Stimulated activated CD4-positive, alpha-beta T cell treated with anti-CD3 and anti-CD28 coated beads, Interleukin-12 subunit alpha, Interleukin-12 subunit beta, amount 100 ng/mL, for 48 hours (primary cell): ENCODE measurements around the gene PIGN.
"Not testable (repeated sequence)": the region's sequence is repeated elsewhere in the genome, so short reads cannot be mapped to it uniquely, and the experiment has no call there.

ENCODE experiments used
- DNase-seq, 3 donors: peaks; one replicate each; pipeline ENCODE4 v3.0.0-alpha.2; 2020; ENCODE audit warnings: low read depth in 2 of 3, low spot score in 1 of 3

The PIGN gene

GRCh38 chr18:62183578-62184195 is 3.2 kb downstream of the PIGN start:
- DNase-seq: peak in 2 of 3 donors; percentile 10 to 56

GRCh38 chr18:62182220-62182619 is 4.6 kb downstream of the PIGN start:
- no peak for DNase-seq

- DNase-seq: no peak
Measured at GRCh38 chr18:62179213-62179612, 7.6 kb downstream of the PIGN start.

- no peak for DNase-seq
Measured at GRCh38 chr18:62177271-62177670, 9.6 kb downstream of the PIGN start.

GRCh38 chr18:62175521-62175920 is 11.3 kb downstream of the PIGN start:
- no peak for DNase-seq

GRCh38 chr18:62172298-62172697 is 14.6 kb downstream of the PIGN start:
- no peak for DNase-seq

- DNase-seq: no peak
Measured at GRCh38 chr18:62170857-62171256, 16.0 kb downstream of the PIGN start.

- not testable (repeated sequence) for DNase-seq
Measured at GRCh38 chr18:62166524-62166923, 20.3 kb downstream of the PIGN start.

- DNase-seq: no peak
Measured at GRCh38 chr18:62165583-62165982, 21.3 kb downstream of the PIGN start.

- no peak for DNase-seq
Measured at GRCh38 chr18:62164855-62165487, 21.9 kb downstream of the PIGN start.

GRCh38 chr18:62164310-62164709 is 22.5 kb downstream of the PIGN start:
- DNase-seq: no peak

GRCh38 chr18:62157843-62158242 is 29.0 kb downstream of the PIGN start:
- DNase-seq: no peak

GRCh38 chr18:62152844-62153243 is 34.0 kb downstream of the PIGN start:
- DNase-seq: no peak

GRCh38 chr18:62151068-62151771 is 35.6 kb downstream of the PIGN start:
- DNase-seq: no peak

- no peak for DNase-seq
Measured at GRCh38 chr18:62144338-62144737, 42.5 kb downstream of the PIGN start.

GRCh38 chr18:62140259-62140658 is 46.6 kb downstream of the PIGN start:
- DNase-seq: no peak

GRCh38 chr18:62138461-62139235 is 48.2 kb downstream of the PIGN start:
- no peak for DNase-seq

GRCh38 chr18:62131301-62131909 is 55.5 kb downstream of the PIGN start:
- peak; percentile 26 to 55 (median 38) for DNase-seq

- DNase-seq: no peak
Measured at GRCh38 chr18:62128157-62128556, 58.7 kb downstream of the PIGN start.

- DNase-seq: no peak
Measured at GRCh38 chr18:62126737-62127136, 60.1 kb downstream of the PIGN start.

- no peak for DNase-seq
Measured at GRCh38 chr18:62125702-62126101, 61.2 kb downstream of the PIGN start.
